DMS 273 treated with DMSO at 0.1 percent for 48 hours (cell line): ENCODE results near the gene EPYC.
"Not testable (repeated sequence)": the region's sequence is repeated elsewhere in the genome, so short reads cannot be mapped to it uniquely, and the experiment has no call there.

Source experiments
- DNase-seq: peaks from one replicate; lab custom pipeline; 2025; lab: John Stamatoyannopoulos, UW

The EPYC gene

DNA sequence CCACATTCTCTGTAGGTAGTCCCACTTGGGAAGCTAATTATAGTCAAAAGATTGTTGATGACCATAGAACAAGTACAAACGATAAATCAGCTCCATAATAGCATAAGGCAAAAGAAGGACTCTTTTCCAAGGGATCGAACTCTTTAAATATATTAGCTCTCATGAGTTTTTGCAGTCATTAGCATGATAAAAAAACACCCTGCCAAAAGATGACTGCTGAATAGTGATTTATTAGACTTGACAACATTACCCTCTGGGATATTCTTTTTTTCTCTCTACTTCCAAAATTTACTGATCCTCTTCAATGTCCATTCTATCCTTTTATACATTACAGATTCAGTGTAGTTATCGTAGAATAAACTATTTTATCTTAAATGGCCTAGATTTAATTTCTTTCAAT lies 14.2 kb downstream of the EPYC start:
- DNase-seq: no peak

DNA sequence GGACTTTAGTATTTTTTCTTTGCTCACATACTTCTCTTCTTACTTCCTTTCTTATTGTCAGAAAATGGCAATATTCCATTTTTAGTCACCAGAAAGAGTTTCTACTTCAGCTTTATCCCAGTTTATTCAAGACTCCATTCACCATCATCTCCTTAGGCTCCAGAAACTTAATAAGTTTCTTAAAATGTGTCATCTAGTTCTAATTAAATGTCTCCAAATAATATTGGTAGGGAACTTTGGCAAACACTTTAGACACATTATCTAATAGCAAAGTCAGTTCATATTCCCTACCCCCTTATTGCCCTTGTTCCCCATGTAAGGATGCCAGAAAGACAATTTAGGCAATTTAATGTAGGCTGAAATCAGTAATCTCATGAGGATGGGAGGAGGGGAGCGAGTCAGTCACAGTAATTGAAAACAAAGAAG lies 15.1 kb downstream of the EPYC start:
- no peak for DNase-seq

DNA sequence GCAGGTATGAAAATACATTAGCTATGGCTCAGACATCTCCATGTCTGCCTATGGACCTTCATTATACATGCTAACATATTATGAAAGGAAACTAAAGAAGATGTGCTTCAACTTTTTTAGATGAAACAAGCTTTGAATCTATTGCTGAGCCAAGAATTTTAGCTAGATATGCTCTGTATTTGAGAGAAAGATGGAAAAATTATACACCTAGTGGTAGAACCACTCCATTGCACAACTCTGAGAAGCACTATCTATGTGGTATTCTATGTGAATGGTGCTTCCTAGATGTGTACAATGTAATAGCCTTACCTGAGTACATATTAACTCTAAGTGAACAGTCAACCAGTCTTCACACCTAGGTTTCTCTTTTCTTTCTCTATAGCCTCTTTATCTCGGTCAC lies 17.3 kb downstream of the EPYC start:
- no peak for DNase-seq

DNA sequence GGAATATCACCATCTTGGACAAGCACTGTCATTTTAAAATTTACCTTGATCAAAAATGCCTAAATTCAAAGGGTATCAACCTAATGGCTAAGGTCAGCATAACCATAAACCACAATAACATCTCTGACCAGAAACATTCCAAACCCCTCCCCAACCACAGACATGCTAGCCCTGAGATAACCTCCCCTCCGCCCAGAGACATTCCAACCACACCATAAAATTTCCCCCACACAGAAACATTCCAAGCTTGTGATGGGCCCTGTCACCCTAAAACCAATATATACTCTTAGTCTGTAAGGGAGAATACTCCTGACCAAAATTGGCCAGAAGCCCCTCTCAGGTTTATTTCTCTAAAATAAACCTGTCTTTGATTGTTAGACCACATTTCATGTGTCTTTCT lies 17.7 kb downstream of the EPYC start:
- DNase-seq: no peak

DNA sequence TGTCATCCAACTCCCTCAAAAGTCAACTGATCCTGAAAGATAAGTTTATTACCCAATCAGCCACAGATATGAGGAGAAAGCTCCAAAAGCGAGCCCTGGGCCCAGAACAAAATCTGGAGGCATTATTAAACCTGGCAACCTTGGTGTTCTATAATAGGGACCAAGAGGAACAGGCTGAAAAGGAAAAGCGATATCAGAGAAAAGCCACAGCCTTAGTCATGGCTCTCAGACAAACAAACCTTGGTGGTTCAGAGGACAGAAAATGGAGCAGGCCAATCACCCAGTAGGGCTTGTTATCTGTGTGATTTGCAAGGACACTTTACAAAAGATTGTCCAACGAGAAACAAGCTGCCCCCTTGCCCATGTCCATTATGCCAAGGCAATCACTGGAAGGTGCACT lies 19.4 kb downstream of the EPYC start:
- not testable (repeated sequence) for DNase-seq

DNA sequence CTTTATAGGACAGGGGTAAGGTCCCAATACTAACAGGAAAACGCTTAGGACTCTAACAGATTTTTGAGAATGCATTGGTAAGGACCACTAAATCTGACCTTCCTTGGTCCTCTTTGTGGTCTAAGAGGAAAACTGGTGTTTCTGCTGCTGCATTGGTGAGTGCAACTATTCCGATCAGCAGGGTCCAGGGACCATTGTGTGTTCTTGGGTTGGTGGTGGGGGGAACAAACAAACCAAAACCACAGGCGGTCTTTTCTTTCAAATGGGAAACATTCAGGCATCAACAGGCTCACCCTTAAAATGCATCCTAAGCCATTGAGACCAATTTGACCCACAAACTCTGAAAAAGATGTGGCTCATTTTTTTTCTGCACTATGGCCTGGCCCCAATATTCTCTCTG lies 20.7 kb downstream of the EPYC start:
- DNase-seq: no peak

DNA sequence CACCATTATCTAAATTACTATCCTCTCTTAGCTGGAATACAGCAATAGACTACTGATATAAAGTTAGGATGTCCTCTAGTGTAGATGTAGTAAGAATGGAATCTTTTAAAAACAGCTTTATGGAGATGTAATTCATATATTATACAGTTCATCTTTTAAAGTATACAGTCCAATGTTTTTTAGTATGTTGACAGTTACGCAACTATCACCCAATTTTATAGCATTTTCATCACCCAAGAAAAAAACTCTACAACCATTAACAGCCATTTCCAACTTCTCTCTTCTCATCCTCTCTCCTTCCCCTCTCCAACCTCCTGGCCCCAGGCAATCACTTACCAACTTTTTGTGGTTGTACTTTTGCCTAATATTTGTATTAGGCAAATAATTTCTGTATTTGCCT lies 22.6 kb downstream of the EPYC start:
- DNase-seq: no peak

DNA sequence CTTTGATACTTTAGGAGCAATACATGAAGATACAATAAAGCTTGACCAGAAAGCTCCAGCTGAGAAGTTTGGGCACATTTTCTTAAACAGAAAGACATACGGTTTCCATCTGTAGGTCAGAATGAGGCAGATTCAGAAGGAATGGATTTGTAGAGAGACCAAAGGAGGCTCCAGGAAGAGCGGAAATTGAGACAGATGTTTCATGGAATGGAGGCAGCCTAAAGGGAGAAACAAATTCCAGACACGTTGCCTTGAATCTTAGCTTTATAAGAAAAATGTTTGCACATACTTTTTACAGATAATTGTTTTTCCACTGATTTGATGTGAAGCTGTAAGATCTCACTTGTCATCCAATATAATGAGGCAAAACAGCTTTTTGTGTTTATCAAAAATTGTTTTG lies 24.8 kb downstream of the EPYC start:
- DNase-seq: no peak

DNA sequence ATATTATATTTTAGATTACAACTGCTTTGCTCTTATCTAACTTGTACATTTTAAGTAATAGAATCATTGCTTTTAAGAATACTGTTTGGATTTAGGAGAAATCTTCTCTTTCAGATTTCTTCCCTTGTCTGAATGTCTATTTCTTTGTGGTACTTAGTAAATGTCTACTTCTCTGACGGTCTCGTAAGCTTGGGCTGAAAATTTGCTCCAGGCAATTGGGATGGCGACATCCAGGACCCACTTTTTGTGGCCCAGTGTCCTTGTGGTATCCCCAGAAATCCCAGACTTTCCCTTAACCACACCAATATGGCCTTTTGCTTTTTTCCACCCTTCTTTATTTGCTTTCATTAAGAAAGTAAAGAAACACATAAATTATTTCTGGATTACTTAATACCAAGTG lies 25.8 kb downstream of the EPYC start:
- DNase-seq: no peak

DNA sequence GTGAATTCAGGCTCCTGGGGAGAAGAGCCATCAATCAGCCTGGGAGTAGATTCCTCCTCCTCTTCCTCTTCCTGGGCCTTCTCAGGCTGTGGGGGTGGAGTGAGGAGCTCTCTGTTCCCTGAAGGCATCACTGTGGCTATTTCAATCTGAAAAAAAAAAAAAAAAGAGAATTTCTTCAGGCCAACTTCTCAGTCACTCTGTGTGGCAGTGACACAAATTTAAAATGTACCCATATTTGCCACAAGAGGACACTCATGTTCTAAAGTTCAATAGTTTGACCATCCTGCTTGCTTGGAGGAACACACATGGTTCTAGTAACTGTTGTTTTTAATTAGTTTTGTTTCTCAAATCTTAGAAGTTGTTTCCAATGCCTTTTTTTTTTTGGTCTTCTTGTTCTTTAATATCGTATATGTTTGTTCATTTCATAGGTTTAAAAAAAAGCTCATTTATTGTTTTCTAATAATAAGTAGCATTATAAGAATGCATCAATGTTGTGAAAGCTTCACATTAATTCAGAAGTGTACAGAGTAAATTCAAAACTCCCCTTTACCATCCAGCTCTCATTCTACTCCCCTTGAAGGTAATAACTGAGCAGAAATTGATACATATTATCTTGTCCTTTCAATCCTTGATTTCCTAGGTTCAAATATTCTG lies 26.5 kb downstream of the EPYC start:
- no peak for DNase-seq

DNA sequence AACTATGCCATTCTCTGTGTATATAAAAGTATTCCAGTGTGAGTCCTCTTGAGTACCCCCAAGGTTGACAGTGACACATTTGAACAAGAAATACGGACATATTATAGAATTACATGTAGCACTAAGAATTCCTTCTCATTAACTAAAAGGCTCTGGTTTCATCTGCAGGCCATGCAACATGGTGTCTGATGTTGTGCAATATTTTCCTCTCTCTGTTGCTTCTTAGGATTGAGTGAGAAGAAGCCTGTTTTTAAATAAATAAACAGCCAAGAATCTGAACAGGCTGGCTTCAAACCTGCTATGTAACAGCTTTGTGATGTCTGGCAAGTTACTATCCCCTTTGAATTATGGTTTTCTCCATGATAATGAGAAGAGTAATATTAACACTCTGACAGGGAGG lies 27.5 kb downstream of the EPYC start:
- no peak for DNase-seq

DNA sequence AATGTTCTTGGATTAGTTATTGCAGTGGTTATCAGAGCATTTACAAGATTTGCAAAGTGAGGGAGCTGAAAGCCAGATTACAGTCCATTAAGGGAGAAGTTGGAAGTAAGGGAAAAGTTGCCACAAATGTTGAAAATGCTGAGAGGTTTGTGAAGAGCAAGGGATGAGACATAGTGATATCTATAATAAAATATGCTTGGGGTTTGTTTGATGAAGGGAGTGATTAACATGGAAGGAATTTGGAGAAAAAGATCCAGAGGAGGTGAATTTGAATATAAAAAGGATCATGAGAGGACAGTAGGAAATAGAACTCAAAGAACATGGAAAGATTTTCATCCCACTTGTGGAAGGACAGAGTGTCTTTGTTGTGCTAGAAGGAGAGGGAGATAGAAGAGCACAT lies 30.5 kb downstream of the EPYC start:
- no peak for DNase-seq

DNA sequence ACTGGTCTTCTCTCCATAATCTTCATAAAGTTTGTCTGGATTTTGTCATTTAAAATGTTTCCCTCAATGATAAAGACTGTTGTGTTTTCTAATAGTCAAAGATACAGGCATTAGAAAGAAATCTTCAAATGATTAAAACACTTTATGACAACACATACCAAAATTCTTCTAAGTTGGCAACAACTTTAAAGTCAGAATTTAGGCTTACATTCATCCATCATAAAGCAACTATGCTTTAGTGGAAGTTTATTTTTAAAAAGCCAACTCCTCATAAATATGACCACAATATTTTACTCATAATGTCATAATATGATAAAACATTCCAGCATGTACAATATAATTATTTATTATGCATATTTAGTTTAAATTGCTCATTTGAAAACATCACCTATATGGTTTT lies 32.5 kb downstream of the EPYC start:
- no peak for DNase-seq

DNA sequence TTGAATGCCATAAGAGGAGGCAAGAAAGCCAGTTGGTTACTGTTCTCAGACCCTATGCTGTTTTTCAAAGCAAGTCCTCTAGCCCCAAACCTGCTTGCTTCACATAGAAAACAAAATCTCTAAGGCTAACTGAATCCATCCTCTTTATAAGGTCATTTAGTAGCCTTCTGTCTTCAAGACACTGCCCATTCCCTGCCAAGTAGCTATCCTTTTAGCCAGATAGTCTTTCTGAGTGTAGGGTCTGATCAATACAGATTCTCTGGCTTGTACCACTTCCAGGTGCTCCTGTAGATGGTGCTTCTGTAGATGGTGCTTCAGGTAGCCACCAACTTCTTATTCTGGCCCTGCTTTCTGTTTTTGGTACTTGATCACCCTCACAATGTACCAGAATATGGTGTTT lies 33.9 kb downstream of the EPYC start:
- no peak for DNase-seq

DNA sequence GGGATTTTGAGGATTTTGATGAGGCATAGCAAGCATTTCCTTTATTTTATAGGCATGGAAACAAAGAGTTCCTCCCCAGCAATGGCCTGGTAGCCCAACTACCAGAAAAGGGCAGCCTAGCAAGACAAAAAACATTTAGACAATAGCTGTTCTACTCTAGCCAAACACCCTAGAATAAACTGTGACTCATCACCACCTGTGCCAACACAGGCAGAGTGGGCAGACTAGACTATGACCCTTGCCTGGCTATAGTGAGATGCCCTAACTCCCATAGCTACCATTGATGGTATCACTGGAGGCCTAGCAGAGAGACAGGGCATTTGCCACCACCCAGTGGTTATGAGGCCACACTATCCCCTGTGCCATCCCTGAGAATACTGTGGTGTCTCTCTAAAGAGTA lies 34.3 kb downstream of the EPYC start:
- no peak for DNase-seq

DNA sequence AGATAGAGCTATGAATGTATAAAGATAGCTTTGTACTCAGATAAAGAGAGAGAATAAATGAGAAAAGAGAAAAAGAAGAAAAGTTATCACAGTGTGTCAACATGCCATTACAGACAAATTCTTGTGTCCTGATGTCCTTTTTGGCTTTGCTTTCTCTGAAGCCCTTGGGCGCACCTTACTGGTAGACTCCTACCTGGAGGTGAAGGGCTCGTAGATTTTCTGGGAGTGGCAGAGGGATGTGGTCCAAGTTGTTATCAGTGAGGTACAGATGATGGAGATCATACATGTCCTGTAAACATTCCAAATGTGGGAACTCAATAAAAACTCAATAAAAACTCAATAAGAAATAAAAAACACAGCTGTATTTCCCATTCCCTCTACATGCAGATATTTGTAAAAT lies 34.9 kb downstream of the EPYC start:
- no peak for DNase-seq

DNA sequence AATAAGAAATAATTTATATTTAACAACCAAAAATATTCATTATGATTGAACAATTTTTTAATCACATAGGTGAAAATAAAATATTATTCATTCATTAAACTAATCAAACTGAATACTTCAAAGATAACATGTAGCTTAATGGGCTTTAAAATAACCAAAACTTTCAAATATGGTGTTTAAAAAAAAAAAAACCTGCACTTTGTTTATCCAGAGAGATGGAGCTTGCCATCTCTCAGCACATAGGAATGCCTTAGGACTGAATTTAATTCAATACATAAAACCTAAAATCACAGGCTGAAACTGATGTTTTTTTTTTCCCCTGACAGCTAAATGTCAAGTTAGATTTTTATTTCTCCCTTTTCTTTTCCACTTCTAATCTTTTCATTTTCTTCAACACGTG lies 35.4 kb downstream of the EPYC start:
- DNase-seq: no peak

DNA sequence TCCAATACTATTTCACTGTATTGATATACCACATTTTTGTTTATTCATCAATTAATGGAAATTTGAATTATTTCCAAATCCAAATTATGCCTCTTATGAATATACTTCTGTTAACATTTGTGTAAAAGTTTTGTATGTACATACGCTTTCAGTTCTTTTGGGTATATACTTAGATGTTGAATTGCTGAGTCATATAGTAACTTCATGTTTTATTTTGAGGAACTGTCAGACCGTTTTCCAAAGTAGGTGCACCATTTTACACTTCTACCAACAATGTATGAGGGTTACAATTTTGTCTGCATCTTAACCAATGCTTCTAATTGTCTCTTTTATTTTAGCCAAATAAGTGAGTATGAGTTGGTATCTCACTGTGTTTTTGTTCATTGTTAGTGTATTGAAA lies 39.6 kb downstream of the EPYC start:
- no peak for DNase-seq

DNA sequence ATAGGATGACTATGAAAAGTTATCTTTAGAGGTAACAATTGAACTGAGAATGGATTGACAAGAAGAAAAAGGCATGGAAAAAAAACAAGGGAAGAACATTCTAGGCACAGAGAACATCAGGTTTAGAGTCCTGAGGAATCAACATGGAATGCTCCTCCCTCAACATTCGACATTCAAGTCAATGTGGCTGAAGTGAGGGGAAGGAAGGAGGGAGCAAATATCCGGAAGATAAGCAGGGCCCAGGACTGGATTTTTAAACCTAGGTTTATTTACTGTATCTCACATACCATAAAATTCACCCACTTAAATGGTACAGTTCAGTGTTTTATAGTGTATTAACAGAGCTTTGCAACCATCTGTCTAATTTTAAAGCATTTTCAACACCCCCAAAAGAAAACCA lies 40.2 kb downstream of the EPYC start:
- no peak for DNase-seq

DNA sequence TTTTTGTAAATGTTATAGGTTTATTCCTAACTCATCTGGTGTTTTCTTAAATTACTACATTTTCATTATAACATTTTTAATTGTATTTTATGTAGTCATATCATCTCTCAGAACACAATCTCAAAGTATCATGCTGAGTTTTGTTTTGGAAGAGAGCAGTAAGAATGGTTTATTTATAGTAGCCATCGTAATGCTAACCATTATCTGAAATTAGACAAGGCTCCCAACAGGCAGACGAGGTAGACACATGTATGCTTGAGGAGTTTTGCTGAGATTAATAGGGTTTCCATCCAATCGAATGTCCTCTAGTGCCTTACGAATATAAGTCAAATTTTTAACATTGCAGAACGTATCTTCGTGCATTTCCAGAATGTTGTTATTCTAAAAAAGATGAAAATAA lies 40.8 kb downstream of the EPYC start:
- no peak for DNase-seq

DNA sequence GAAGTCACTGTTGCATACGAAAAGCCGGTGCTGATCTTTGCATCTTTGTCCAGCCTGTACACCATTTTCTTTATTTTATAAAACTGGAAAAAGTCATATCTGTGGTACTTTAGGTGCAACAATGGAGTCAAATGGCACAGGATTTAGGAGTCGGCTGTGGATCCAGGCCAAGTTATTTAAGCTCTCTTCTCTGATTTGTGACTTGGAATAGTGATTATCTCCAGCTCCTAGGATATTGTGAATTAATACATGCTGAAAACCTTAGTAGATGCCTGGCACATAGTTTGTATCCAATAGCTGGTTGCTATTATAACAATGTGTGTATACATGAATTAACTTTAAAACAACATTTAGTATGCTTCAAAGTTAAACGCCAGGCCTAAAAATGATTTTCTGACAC lies 43.6 kb downstream of the EPYC start:
- DNase-seq: no peak

DNA sequence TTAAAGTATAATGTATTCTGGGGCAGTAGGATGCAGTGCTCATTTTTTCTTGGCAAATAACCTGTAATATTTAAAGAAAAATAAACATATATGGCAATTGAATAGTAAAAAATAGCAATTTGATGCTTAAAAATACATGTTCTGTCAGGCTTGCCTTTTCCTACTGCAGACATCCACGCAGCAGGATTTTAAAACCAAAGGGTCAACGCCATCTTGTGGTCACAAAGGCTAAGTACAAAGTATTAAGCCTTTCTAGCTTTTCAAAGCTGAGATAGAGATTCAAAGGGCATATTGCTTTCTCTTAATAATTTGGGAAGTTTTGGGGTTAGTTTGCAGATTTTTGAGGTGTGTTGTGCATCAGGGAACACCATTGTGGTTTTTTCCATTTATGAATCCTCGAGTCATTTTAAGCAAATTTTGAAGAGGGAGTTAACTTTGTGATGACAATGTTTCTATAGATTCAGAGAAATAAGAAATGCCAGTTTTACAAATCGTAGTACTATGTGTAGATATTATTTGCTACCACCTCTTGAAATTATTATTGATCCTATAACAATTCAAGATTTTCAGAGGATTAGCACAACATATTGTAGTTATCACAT lies 45.1 kb downstream of the EPYC start:
- DNase-seq: no peak

DNA sequence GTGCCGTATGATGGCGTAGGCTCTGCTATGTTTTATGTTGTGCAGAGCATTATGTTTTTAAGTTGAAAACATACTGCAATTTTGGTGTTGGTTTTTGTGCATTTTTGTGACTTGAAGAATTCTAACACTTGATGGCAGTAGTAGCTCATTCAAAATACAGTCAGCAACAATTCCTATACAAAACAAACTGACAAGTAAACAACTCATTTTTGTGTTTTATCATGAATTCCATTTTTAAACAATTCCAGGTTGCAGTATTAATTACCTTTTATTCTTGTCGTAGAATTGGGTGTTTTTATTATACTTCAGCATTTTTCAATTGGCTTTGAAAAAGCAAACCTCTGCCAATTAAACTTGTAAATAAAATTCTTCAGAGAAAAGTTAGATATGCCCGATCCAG lies 45.7 kb downstream of the EPYC start:
- DNase-seq: no peak

DNA sequence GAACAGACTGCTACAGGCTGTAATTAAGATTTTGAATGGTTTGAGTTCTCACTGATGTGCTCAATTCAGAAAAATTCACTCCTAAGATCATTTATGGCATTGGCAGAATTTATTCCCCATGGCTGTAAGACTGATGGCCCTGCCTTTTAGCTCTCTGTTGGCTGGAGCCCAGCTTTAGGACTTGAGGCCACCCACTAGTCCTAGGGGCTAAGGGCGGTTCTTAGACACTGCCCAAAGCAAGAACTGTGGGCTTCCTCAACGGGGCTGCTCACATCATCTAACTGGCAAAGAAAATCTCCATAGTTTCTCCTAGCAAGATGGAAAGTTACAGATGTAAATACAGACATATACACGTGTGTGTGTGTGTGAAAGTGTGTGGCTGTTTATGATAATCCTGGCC lies 46.4 kb downstream of the EPYC start:
- DNase-seq: no peak
